Liver (tissue), 9 donors: ENCODE data around the gene DNAJC15. TPM values are rescaled to one million over a fixed set of nuclear protein-coding genes. Genes with fewer than 3 reads are reported as not detected.

Source experiments
- DNase-seq: peaks from one replicate; pipeline ENCODE4 v3.0.0-alpha.2; 2017; ENCODE audit warnings: low spot score
- H3K27ac ChIP-seq, 2 donors: one replicate each; pipeline ENCODE4 v1.7.0; 2013; ENCODE audit warnings: inconsistent platforms in 2 of 2, low read length in 2 of 2, control low read depth in 1 of 2, low read depth in 1 of 2, mild to moderate bottlenecking in 1 of 2
- H3K27me3 ChIP-seq, 4 donors: one replicate each; pipeline versions ENCODE4 v1.6.1 to v1.7.0; 2013; ENCODE audit warnings: low read length in 3 of 4, inconsistent platforms in 1 of 4, mild to moderate bottlenecking in 1 of 4, moderate library complexity in 1 of 4; ENCODE audit not compliant: control insufficient read depth in 4 of 4, insufficient read depth in 4 of 4
- H3K36me3 ChIP-seq, 4 donors: one replicate each; pipeline versions ENCODE4 v1.6.1 to v1.7.0; 2013; ENCODE audit warnings: low read length in 3 of 4, mild to moderate bottlenecking in 3 of 4, low read depth in 1 of 4, moderate library complexity in 1 of 4; ENCODE audit not compliant: control insufficient read depth in 4 of 4, insufficient read depth in 3 of 4
- H3K4me1 ChIP-seq, 4 donors: one replicate each; pipeline versions ENCODE4 v1.6.1 to v1.7.0; 2013; ENCODE audit warnings: low read length in 3 of 4, mild to moderate bottlenecking in 3 of 4, moderate library complexity in 1 of 4; ENCODE audit not compliant: control insufficient read depth in 4 of 4, insufficient read depth in 4 of 4
- H3K4me3 ChIP-seq, 3 donors: one replicate each; pipeline versions ENCODE4 v1.6.1 to v1.7.0; 2013; ENCODE audit warnings: low read length in 3 of 3, control low read depth in 1 of 3, low read depth in 1 of 3, mild to moderate bottlenecking in 1 of 3
- H3K9ac ChIP-seq, 2 donors: one replicate each; pipeline ENCODE4 v1.7.0; 2013; ENCODE audit warnings: low read length in 2 of 2, mild to moderate bottlenecking in 2 of 2, moderate library complexity in 2 of 2, control low read depth in 1 of 2, low read depth in 1 of 2
- H3K9me3 ChIP-seq, 4 donors: one replicate each; pipeline versions ENCODE4 v1.6.1 to v1.7.0; 2013; ENCODE audit warnings: low read length in 3 of 4; ENCODE audit not compliant: control insufficient read depth in 4 of 4
- CTCF ChIP-seq: fragments of 150-350 bp; IDR thresholded peaks from 2 replicates; pipeline ENCODE4 v1.5.1; 2017; ENCODE audit warnings: improper control_type of control experiment, low read depth, low read length; ENCODE audit not compliant: missing input control
- EGR1 ChIP-seq, 2 donors: IDR thresholded peaks; 2 replicates each; pipeline ENCODE4 v1.6.1; 2016 to 2018; ENCODE audit warnings: antibody characterized with exemption in 2 of 2, low read depth in 2 of 2
- FOXA1 ChIP-seq: IDR thresholded peaks from 2 replicates; pipeline ENCODE4 v1.6.1; 2016; ENCODE audit warnings: antibody characterized with exemption
- FOXA2 ChIP-seq: IDR thresholded peaks from 2 replicates; pipeline ENCODE4 v1.6.1; 2016; ENCODE audit warnings: antibody characterized with exemption
- GABPA ChIP-seq, 2 donors: IDR thresholded peaks in 1 of 2; conservative IDR thresholded peaks in 1 of 2; 2 replicates each; pipeline ENCODE4 v1.6.1; 2016; ENCODE audit warnings: antibody characterized with exemption in 2 of 2, mild to moderate bottlenecking in 1 of 2, moderate library complexity in 1 of 2
- HNF4A ChIP-seq, 2 donors: conservative IDR thresholded peaks; 2 replicates each; pipeline ENCODE4 v1.6.1; 2016; ENCODE audit warnings: antibody characterized with exemption in 2 of 2, mild to moderate bottlenecking in 2 of 2
- HNF4G ChIP-seq: IDR thresholded peaks from 2 replicates; pipeline ENCODE4 v1.6.1; 2016; ENCODE audit warnings: antibody characterized with exemption
- JUND ChIP-seq, 2 donors: IDR thresholded peaks; 2 replicates each; pipeline ENCODE4 v1.6.1; 2016; ENCODE audit warnings: antibody characterized with exemption in 2 of 2
- MAX ChIP-seq: IDR thresholded peaks from 2 replicates; pipeline ENCODE4 v1.6.1; 2016; ENCODE audit warnings: antibody characterized with exemption
- NR2F2 ChIP-seq: IDR thresholded peaks from 2 replicates; pipeline ENCODE4 v1.6.1; 2016; ENCODE audit warnings: antibody characterized with exemption
- RAD21 ChIP-seq, 2 donors: IDR thresholded peaks; 2 replicates each; pipeline ENCODE4 v1.6.1; 2016; ENCODE audit warnings: antibody characterized with exemption in 2 of 2, mild to moderate bottlenecking in 2 of 2
- REST ChIP-seq: IDR thresholded peaks from 2 replicates; pipeline ENCODE4 v1.6.1; 2016; ENCODE audit warnings: antibody characterized with exemption, mild to moderate bottlenecking
- RXRA ChIP-seq, 2 donors: IDR thresholded peaks; 2 replicates each; pipeline ENCODE4 v1.6.1; 2017 to 2018; ENCODE audit warnings: antibody characterized with exemption in 2 of 2, mild to moderate bottlenecking in 1 of 2
- SP1 ChIP-seq: IDR thresholded peaks from 2 replicates; pipeline ENCODE4 v1.6.1; 2018; ENCODE audit warnings: antibody characterized with exemption, mild to moderate bottlenecking
- TAF1 ChIP-seq: conservative IDR thresholded peaks from 2 replicates; pipeline ENCODE4 v1.6.1; 2016; ENCODE audit warnings: antibody characterized with exemption, mild to moderate bottlenecking
- YY1 ChIP-seq: IDR thresholded peaks from 2 replicates; pipeline ENCODE4 v1.6.1; 2016; ENCODE audit warnings: antibody characterized with exemption, mild to moderate bottlenecking
- WGBS: extraction: QIAGEN DNeasy Blood & Tissue Kit; methylation state at CpG from one replicate; pipeline ENCODE4 v1.1.7; 2013; 5-methylcytosine and 5-hydroxymethylcytosine counted together
- polyA plus RNA-seq, 2 donors: library from polyadenylated mRNA; stranded (reverse) in 1 of 2; unstranded in 1 of 2; fragments of 200-250 nt in 1 of 2; fragments of >200 nt in 1 of 2; fragmentation: Nextera tagmentation in 1 of 2; extraction: Ambion mirVana in 1 of 2; gene quantifications; one replicate each; pipeline versions ENCODE4 v1.2.1 to v1.2.3, GENCODE V29; 2013 to 2015
- total RNA-seq, 2 donors: library from RNA; depleted of rRNA; stranded (reverse); fragments of >200 nt; gene quantifications; one replicate each; pipeline ENCODE4 v1.2.3, GENCODE V29; 2014
- TF ChIP-seq, protein P1 (sequence below): IDR thresholded peaks from 2 replicates; pipeline ENCODE4 v1.6.1; 2016; ENCODE audit warnings: antibody characterized with exemption
- TF ChIP-seq, protein P2 (sequence below): IDR thresholded peaks from 2 replicates; pipeline ENCODE4 v1.6.1; 2016; ENCODE audit warnings: antibody characterized with exemption
- donor health status: healthy.
- donor health status: healthy.
- donor health status: healthy.
- donor health status: healthy.
- donor health status: healthy.

DNAJC15 gene
- total and polyA plus RNA-seq, 4 donors, result 5.8 to 55.4 (median 14.0) TPM

DNA sequence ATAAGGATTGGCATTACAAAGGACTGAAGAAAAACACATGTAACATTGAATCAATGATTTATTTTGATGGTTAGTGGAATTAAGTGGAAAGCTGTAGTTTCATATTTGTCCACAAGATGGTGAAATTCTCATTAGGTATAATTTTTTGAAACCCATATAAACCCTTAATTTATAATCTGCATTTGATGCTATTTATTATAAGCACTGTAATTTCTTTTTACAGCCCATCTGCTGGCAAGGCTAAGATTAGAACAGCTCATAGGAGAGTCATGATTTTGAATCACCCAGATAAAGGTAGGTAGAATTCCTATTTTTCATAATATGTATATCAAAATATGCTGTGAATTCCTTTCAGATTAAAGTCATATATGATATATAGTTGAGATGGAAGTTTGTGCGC is 62.2 kb downstream of the DNAJC15 start:
- TF ChIP-seq, protein P1, sequence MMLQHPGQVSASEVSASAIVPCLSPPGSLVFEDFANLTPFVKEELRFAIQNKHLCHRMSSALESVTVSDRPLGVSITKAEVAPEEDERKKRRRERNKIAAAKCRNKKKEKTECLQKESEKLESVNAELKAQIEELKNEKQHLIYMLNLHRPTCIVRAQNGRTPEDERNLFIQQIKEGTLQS, result no peak
- no peak for TF ChIP-seq JUND (IDR thresholded peaks at IDR 0.05)
- TF ChIP-seq GABPA (IDR thresholded peaks at IDR 0.05 in 1 of 2, conservative IDR thresholded peaks at IDR 0.05 in 1 of 2), result no peak
- peak; percentile 70 to 75 for TF ChIP-seq RAD21 (IDR thresholded peaks at IDR 0.05)
- TF ChIP-seq CTCF, result peak; percentile 59
- TF ChIP-seq FOXA2, result no peak
- no peak for TF ChIP-seq TAF1
- no peak for TF ChIP-seq NR2F2
- TF ChIP-seq EGR1 (IDR thresholded peaks at IDR 0.05; ENCODE audit: low read depth in 2 of 2), result no peak
- TF ChIP-seq FOXA1, result no peak
- no peak for TF ChIP-seq HNF4A (conservative IDR thresholded peaks at IDR 0.05)
- H3K4me1 ChIP-seq, result peaks cover 0 to 7% (median 2%) of the 10 kb centered on the region in 4 donors
- no peak for DNase-seq
- H3K9me3 ChIP-seq, result no peaks in the 10 kb centered on the region
- H3K27me3 ChIP-seq, result no peaks in the 10 kb centered on the region
- H3K9ac ChIP-seq, result no peak overlapping the region
- 96% methylated on average over 1 of the region's 1 CpG for WGBS
- H3K27ac ChIP-seq, result no peak overlapping the region
- no peak overlapping the region for H3K4me3 ChIP-seq
- no peaks in the 10 kb centered on the region for H3K36me3 ChIP-seq

DNA sequence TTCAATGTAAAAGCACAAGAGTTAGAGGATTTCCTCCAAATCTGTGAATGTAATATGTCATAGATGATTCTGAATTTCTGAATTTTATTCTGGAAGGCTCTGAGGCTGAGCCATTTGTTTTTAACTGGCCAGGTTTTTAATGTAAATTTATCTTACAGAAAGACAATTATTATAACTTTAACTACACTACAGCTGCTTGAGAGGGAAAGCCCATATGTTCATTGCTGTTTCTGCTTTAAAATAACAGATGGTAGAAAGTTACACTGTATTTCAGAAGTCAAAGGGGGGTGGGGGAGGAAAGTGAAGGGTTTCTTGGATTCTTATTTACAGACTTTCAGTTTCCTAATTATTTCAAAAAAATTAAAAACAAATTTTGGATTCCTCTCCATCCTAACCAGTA is 62.8 kb downstream of the DNAJC15 start:
- TF ChIP-seq, protein P2, sequence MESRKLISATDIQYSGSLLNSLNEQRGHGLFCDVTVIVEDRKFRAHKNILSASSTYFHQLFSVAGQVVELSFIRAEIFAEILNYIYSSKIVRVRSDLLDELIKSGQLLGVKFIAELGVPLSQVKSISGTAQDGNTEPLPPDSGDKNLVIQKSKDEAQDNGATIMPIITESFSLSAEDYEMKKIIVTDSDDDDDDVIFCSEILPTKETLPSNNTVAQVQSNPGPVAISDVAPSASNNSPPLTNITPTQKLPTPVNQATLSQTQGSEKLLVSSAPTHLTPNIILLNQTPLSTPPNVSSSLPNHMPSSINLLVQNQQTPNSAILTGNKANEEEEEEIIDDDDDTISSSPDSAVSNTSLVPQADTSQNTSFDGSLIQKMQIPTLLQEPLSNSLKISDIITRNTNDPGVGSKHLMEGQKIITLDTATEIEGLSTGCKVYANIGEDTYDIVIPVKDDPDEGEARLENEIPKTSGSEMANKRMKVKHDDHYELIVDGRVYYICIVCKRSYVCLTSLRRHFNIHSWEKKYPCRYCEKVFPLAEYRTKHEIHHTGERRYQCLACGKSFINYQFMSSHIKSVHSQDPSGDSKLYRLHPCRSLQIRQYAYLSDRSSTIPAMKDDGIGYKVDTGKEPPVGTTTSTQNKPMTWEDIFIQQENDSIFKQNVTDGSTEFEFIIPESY, result no peak
- TF ChIP-seq CTCF (no peak), RAD21 (IDR thresholded peaks at IDR 0.05) (no peak), GABPA (IDR thresholded peaks at IDR 0.05 in 1 of 2, conservative IDR thresholded peaks at IDR 0.05 in 1 of 2) (no peak), MAX (no peak), TAF1 (no peak), NR2F2 (no peak), FOXA2 (no peak), REST (no peak), RXRA (IDR thresholded peaks at IDR 0.05) (no peak), EGR1 (IDR thresholded peaks at IDR 0.05; ENCODE audit: low read depth in 2 of 2) (no peak), HNF4A (conservative IDR thresholded peaks at IDR 0.05) (no peak), YY1 (no peak), HNF4G (no peak), JUND (IDR thresholded peaks at IDR 0.05) (no peak), FOXA1 (no peak), SP1 (no peak)
- TF ChIP-seq, protein P1, result no peak
- no peak for DNase-seq
- no peak overlapping the region for H3K4me3 ChIP-seq
- no peaks in the 10 kb centered on the region for H3K9me3 ChIP-seq
- H3K4me1 ChIP-seq, result peaks cover 0 to 7% (median 2%) of the 10 kb centered on the region in 4 donors
- H3K9ac ChIP-seq, result no peak overlapping the region
- H3K27me3 ChIP-seq, result no peaks in the 10 kb centered on the region
- no peak overlapping the region for H3K27ac ChIP-seq
- H3K36me3 ChIP-seq, result no peaks in the 10 kb centered on the region
